Activated naive CD4-positive, alpha-beta T cell treated with Interleukin-2 at 50 U/mL for 16 hours (primary cell): ENCODE measurements around the gene NEU4.
"Not testable (repeated sequence)": the region's sequence is repeated elsewhere in the genome, so short reads cannot be mapped to it uniquely, and the experiment has no call there.

Experiments used
- DNase-seq: peaks from one replicate; pipeline ENCODE4 v3.0.0-alpha.2; 2020

Gene NEU4

GRCh38 chr2:241799522-241800197 lies 9.3 kb upstream of the NEU4 start:
- DNase-seq: no peak

- not testable (repeated sequence) for DNase-seq
Observed at GRCh38 chr2:241800198-241800903, 8.6 kb upstream of the NEU4 start.

- no peak for DNase-seq
Observed at GRCh38 chr2:241801611-241802420, 7.2 kb upstream of the NEU4 start.

- no peak for DNase-seq
Observed at GRCh38 chr2:241802421-241803318, 6.3 kb upstream of the NEU4 start.

DNA sequence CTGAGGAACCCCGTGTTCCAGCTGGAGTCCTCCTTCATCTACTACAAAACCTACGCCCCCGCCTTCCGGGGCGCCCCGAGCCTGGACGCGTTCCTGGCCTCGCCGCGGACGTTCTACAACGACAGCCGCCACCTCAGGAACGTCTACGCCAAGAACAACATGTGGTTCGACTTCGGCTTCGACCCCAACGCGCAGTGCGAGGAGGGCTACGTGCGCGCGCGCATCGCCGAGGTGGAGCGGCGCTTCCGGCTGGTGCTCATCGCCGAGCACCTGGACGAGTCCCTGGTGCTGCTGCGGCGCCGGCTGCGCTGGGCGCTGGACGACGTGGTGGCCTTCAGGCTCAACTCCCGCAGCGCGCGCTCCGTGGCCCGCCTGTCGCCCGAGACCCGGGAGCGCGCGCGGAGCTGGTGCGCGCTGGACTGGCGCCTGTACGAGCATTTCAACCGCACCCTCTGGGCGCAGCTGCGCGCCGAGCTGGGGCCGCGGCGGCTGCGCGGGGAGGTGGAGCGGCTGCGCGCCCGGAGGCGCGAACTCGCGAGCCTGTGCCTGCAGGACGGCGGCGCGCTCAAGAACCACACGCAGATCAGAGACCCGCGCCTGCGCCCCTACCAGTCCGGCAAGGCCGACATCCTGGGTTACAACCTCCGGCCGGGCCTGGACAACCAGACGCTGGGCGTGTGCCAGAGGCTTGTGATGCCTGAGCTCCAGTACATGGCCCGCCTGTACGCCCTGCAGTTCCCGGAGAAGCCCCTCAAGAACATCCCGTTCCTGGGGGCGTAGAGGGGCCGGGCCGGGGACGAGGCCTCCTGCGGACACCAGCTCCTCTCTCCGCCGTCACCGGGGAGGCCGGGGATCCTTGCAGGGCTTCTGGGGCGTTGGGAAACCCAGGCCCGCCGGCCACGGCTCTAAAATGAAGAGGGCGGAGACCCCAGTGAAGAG lies 5.3 kb upstream of the NEU4 start:
- peak; percentile 43 for DNase-seq

DNA sequence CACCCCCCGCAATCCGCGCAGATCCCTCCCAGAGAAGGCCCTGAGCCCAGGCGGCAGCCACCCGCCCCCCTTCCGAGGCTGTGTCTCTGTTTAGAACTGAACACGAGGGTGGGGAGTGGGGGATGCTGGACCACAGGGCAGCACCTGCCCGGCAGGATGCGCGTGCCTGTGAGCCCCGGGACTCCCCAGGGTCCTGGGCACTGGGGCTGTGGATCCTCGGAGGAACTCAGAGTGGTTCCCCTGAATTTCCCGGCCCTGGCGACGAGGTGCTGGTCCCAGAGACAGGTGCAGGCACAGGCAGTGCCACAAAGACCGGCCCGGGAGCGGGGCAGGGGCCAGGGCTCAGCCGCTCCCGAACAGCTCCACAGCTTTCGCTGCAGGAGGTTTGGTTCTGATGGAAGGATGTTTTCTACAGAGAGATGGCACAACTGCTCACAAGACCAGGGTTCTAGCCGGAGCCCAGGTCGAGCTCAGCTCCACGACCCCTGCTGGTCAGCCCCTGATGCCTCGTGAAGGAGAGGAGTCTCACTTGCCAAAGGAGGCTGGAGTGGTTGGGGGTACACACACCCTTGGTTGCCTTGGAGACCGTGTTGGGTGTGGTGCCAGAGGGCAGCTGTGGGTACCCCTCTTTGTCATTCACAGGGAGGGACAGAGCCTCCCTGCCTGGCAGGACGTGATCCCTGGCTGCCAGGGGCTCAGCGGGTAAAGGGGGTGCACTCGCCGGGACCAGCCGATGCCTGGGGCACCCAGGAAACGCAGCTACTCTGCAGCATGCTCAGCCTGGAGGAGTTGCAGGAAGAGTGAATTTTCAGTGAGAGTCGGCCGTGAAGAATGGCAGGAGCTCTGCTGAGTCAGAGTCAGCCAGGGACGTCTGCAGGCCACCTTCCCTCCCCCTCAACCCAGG lies 4.4 kb upstream of the NEU4 start:
- DNase-seq: peak; percentile 21

DNA sequence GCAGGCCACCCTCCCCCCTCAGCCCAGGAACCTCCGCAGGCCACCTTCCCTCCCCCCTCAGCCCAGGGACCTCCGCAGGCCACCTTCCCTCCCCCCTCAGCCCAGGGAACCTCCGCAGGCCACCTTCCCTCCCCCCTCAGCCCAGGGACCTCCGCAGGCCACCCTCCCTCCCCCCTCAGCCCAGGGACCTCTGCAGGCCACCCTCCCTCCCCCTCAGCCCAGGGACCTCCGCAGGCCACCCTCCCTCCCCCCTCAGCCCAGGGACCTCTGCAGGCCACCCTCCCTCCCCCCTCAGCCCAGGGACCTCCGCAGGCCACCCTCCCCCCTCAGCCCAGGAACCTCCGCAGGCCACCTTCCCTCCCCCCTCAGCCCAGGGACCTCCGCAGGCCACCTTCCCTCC lies 2.8 kb upstream of the NEU4 start:
- not testable (repeated sequence) for DNase-seq

- DNase-seq: no peak
Observed at GRCh38 chr2:241808051-241808720, 807 bp upstream of the NEU4 start.

GRCh38 chr2:241809383-241810306 lies 652 bp downstream of the NEU4 start:
- no peak for DNase-seq

GRCh38 chr2:241810307-241811200 lies 1.6 kb downstream of the NEU4 start:
- no peak for DNase-seq

- no peak for DNase-seq
Observed at GRCh38 chr2:241811201-241811951, 2.4 kb downstream of the NEU4 start.

DNA sequence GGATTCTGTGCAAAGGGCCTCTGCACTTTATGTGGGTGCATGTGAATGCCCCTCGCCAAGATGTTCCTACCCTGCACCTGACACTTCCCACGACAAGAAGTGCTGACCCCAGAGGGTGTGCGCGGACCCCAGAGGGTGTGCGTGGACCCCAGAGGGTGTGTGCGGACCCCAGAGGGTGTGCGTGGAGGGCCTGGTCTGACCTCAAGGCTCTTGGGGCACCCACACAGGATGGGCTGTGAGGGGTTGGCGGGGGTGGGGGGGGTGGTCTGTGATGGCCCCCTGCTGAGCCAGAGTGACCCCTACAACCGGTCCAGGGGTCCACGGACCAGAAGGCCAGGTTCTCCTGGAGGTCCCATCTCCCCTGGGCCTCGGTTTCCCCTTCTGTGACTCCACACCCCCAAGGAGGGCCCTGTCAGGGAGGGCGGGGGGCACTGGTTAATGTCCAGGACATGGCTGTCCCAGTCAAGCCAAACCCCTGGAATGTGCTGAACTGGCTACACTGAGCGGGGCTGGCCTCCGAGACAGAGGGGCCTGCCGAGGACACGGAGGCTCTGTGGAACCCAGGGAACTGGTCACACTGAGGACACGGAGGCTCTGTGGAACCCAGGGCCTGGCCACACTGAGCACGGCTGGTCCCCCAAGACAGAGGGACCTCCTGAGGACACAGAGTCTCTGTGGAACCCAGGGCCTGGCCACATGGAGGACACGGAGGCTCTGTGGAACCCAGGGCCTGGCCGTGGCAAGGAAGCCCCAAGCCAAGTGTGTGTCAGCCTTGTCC lies 3.1 kb downstream of the NEU4 start:
- DNase-seq: no peak

GRCh38 chr2:241812730-241813643 lies 4.0 kb downstream of the NEU4 start:
- no peak for DNase-seq

DNA sequence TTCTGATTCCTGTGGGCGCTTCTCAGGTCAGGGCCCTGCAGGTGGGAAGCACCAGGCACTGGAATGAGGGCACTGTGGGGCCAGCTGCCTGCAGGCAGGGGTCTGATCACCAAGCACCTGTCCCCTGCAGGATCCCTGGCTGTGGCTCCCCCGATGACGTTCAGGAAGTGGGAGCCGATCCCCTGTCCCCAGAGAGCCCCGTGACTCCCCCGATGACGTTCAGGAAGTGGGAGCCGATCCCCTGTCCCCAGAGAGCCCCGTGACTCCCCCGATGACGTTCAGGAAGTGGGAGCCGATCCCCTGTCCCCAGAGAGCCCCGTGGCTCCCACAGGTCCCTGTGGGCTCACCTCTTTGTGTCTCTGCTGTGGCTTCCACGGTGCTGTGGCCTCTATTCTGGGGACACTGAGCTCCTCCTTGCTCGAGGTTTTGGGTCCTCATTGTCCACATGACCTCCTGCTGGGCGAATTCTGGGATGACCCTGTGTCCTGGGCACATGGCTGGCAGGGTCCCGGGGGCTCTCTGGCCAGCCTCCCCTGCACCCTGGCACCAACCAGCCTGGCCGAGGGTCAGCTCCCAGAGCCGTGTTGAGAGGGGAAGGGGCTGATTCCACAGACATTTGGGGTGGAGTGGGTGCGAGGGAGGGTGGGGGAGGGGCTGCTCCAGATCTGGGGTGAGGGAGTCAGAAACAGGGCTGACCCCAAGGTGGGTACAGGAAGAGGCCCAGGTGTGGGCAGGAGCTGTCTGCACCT lies 4.8 kb downstream of the NEU4 start:
- DNase-seq: peak; percentile 22
